ENCODE data around the gene ASB11.
"Not testable (repeated sequence)": the region's sequence is repeated elsewhere in the genome, so short reads cannot be mapped to it uniquely, and the experiment has no call there.

The ASB11 gene

DNA sequence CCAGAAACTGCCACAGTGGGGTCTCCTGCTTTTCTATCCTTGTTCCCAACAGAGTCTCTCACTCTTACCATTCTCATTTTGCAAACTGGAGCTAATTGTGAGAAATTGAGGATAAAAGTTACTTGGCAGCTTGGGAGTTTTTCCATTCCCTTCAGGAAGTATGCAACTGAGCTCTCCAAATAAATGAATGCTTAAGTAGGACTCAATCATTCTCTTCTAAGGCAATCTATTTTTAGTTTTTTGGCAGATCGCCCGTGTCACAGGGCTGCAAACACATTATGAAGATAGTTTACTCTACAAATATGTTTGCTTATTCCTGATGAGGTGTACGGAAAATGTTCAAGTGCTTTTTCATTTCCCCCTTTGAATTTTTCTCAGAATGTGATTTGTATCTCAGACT, 5.3 kb downstream of the ASB11 start:
- H3K36me3 ChIP-seq (ENCODE audit: insufficient read depth, insufficient read length, low read length) = no peaks in the 10 kb centered on the region
- no peak overlapping the region for H3K4me3 ChIP-seq (ENCODE audit: insufficient read length, low read depth)
- H3K9me3 ChIP-seq (ENCODE audit: insufficient read depth, low read length) = no peaks in the 10 kb centered on the region
- H3K27me3 ChIP-seq (ENCODE audit: insufficient read depth, insufficient read length) = no peaks in the 10 kb centered on the region
- no peak overlapping the region for H3K9ac ChIP-seq (ENCODE audit: insufficient read length, low read depth)
- H3K4me1 ChIP-seq (ENCODE audit: insufficient read depth, insufficient read length) = no peaks in the 10 kb centered on the region
- DNase-seq (ENCODE audit: low read depth, low spot score) = no peak
- TF ChIP-seq ZNF274 (IDR thresholded peaks at IDR 0.05; ENCODE audit: low read depth, low read length) (no peak), YY1 (IDR thresholded peaks at IDR 0.05; ENCODE audit: insufficient read depth, insufficient read length) (no peak), SUZ12 (IDR thresholded peaks at IDR 0.05; ENCODE audit: extremely low read depth, insufficient read depth, insufficient read length) (no peak)

DNA sequence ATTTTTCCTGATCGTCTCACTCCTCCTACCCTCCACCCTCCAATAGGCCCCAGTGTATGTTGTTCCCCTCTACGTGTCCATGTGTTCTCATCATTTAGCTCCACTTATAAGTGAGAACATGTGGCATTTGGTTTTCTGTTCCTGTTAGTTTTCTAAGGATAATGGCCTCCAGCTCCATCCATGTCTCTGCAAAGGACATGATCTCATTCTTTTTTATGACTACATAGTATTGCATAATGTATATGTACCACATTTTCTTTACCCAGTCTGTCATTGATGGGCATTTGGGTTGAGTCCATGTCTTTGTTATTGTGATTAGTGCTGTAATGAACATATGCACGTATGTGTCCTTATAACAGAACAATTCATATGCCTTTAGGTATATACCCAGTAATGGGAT, 9.5 kb downstream of the ASB11 start:
- H3K4me3 ChIP-seq (ENCODE audit: insufficient read length, low read depth); DNase-seq (ENCODE audit: low read depth, low spot score); H3K36me3 ChIP-seq (ENCODE audit: insufficient read depth, insufficient read length, low read length); H3K9ac ChIP-seq (ENCODE audit: insufficient read length, low read depth); H3K27me3 ChIP-seq (ENCODE audit: insufficient read depth, insufficient read length); H3K9me3 ChIP-seq (ENCODE audit: insufficient read depth, low read length); H3K4me1 ChIP-seq (ENCODE audit: insufficient read depth, insufficient read length): not testable (repeated sequence)

DNA sequence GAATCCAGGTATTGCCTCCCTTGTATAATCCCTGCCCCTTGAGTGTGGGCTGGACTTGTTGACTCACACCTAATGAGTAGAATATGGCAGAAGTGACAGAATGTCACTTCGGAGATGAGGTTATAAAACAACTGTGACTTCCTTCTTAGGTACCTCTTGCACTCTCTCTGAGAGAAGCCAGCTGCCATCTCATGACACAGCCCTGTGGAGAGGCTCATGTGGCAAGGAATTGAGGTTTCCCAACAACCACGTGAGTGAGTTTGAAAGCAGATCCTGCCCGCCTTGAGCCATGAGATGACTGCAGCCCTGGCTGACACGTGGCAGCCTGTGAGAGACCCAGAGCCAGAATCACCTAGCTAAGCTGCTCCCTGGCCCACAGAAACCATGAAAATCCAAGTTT, 13.5 kb downstream of the ASB11 start:
- no peak for TF ChIP-seq ZNF274 (IDR thresholded peaks at IDR 0.05; ENCODE audit: low read depth, low read length)
- TF ChIP-seq SUZ12 (IDR thresholded peaks at IDR 0.05; ENCODE audit: extremely low read depth, insufficient read depth, insufficient read length) = no peak
- no peak for TF ChIP-seq YY1 (IDR thresholded peaks at IDR 0.05; ENCODE audit: insufficient read depth, insufficient read length)
- Histone ChIP-seq H3K4me3 (ENCODE audit: insufficient read length, low read depth) (no peak overlapping the region), H3K27me3 (ENCODE audit: insufficient read depth, insufficient read length) (peaks cover 5% of the 10 kb centered on the region), H3K9ac (ENCODE audit: insufficient read length, low read depth) (no peak overlapping the region), H3K36me3 (ENCODE audit: insufficient read depth, insufficient read length, low read length) (no peaks in the 10 kb centered on the region), H3K9me3 (ENCODE audit: insufficient read depth, low read length) (no peaks in the 10 kb centered on the region), H3K4me1 (ENCODE audit: insufficient read depth, insufficient read length) (no peaks in the 10 kb centered on the region)
- no peak for DNase-seq (ENCODE audit: low read depth, low spot score)

DNA sequence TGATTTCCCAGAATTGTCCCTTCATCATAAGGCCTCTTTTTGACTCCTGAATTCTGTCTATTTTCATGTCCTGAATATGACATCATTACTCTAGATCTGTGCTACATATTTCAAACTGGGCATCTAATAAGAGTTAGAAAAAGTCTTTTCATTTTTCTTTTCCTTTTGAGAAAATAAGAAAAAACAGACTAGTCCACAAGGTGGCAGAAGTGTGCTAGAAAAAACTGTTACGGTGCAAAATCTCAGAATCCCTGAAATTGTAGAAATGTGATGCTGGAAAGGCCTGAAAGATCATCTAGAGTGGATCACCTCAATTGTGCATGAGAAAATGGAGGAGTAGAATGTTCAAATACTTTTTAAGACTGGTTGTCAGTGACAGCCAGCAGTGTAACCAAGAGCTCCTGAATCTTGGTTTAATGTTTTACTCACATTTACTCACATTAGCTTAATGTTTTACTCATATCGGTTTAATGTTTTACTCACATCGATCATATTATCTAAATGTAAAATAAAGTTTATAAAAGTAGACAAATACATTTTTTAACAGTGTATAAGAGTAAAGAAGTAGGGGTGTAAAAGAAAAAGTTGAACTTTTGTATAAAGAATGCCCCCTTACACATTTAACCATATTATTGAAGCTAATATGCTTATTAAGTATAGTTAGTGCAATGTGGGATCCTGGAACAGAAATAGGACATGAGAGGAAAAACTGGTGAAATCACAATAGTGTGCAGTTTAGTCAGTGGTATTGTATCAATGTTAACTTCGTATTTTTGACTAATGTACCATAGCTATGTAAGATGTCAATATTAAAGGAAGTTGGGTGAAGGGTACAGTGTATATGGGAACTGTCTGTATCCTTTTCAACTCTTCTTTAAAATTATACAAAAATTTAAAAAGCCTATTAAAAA, 15.2 kb downstream of the ASB11 start:
- DNase-seq (ENCODE audit: low read depth, low spot score) = no peak
- H3K4me3 ChIP-seq (ENCODE audit: insufficient read length, low read depth) = no peak overlapping the region
- H3K9ac ChIP-seq (ENCODE audit: insufficient read length, low read depth) = no peak overlapping the region
- no peaks in the 10 kb centered on the region for H3K4me1 ChIP-seq (ENCODE audit: insufficient read depth, insufficient read length)
- peaks cover 5% of the 10 kb centered on the region for H3K27me3 ChIP-seq (ENCODE audit: insufficient read depth, insufficient read length)
- no peaks in the 10 kb centered on the region for H3K9me3 ChIP-seq (ENCODE audit: insufficient read depth, low read length)
- TF ChIP-seq YY1 (IDR thresholded peaks at IDR 0.05; ENCODE audit: insufficient read depth, insufficient read length) = no peak
- TF ChIP-seq SUZ12 (IDR thresholded peaks at IDR 0.05; ENCODE audit: extremely low read depth, insufficient read depth, insufficient read length) = no peak
- TF ChIP-seq ZNF274 (IDR thresholded peaks at IDR 0.05; ENCODE audit: low read depth, low read length) = no peak
- H3K36me3 ChIP-seq (ENCODE audit: insufficient read depth, insufficient read length, low read length) = no peaks in the 10 kb centered on the region

DNA sequence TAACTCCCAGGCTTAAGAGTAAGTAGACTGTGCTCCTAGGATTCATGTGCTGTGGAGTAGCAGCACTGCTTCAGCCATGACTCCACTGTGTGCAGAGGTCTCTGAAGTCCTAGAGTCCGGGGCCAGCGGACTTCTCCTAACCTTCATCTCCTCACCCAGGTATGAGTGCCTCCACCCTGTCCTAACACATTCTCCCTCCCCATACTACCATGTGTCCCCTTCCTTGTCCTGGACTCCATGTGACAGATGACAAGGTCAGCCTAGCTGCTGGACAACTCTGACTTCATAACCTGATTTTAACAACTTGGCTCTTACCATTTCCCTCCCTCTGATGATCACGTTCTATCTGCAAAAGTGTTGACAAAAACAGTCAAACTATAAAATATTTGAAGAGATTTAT, 16.7 kb downstream of the ASB11 start:
- H3K4me3 ChIP-seq (ENCODE audit: insufficient read length, low read depth) = no peak overlapping the region

DNA sequence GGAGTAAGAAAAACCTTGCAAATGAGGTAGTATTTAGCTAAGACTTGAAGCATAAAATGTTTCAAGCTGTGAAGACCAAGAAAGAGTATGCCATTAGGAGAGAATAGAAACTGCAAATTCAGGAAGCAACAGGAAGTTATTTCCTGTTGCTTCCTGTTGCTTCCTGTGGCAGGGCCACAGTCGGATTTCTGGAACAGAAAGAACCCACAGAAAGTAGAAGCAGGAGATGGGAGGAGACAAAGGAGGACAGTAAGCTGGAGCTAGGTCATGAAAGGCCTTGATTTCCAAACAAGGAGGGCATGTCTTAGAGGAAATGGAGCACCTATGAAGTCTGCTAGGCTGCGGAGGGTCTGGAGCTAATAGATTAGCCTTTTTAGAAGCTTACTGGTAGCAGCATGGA, 17.2 kb downstream of the ASB11 start:
- H3K9me3 ChIP-seq (ENCODE audit: insufficient read depth, low read length) = no peaks in the 10 kb centered on the region
- H3K9ac ChIP-seq (ENCODE audit: insufficient read length, low read depth) = no peak overlapping the region
- no peak for DNase-seq (ENCODE audit: low read depth, low spot score)
- H3K36me3 ChIP-seq (ENCODE audit: insufficient read depth, insufficient read length, low read length) = no peaks in the 10 kb centered on the region
- TF ChIP-seq YY1 (IDR thresholded peaks at IDR 0.05; ENCODE audit: insufficient read depth, insufficient read length) = no peak
- TF ChIP-seq ZNF274 (IDR thresholded peaks at IDR 0.05; ENCODE audit: low read depth, low read length) = no peak
- no peak for TF ChIP-seq SUZ12 (IDR thresholded peaks at IDR 0.05; ENCODE audit: extremely low read depth, insufficient read depth, insufficient read length)
- no peak overlapping the region for H3K4me3 ChIP-seq (ENCODE audit: insufficient read length, low read depth)
- H3K4me1 ChIP-seq (ENCODE audit: insufficient read depth, insufficient read length) = no peaks in the 10 kb centered on the region
- H3K27me3 ChIP-seq (ENCODE audit: insufficient read depth, insufficient read length) = peaks cover 5% of the 10 kb centered on the region

More for the DNA sequence above, 16.7 kb downstream of the ASB11 start:
- no peak for DNase-seq (ENCODE audit: low read depth, low spot score)
- Histone ChIP-seq H3K27me3 (ENCODE audit: insufficient read depth, insufficient read length) (peaks cover 5% of the 10 kb centered on the region), H3K36me3 (ENCODE audit: insufficient read depth, insufficient read length, low read length) (no peaks in the 10 kb centered on the region), H3K4me1 (ENCODE audit: insufficient read depth, insufficient read length) (no peaks in the 10 kb centered on the region), H3K9me3 (ENCODE audit: insufficient read depth, low read length) (no peaks in the 10 kb centered on the region), H3K9ac (ENCODE audit: insufficient read length, low read depth) (no peak overlapping the region)
- no peak for TF ChIP-seq ZNF274 (IDR thresholded peaks at IDR 0.05; ENCODE audit: low read depth, low read length)

DNA sequence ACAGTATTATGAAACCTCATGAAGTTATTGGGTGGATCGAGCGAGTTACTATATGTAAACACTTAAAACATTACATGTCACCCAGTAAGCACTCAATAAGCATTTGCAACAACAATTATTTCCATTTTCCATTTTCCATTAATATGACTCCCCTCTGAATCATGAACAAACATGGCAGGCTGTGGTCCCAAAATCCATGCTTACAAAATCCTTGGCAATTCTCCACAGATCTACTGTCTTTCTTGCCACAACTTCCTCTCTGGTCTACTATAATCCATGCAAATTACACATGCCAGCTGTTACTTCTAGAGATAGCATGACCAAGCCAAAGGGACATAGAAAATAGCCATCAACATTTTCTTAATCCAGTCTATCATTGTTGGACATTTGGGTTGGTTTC, 22.0 kb downstream of the ASB11 start:
- no peaks in the 10 kb centered on the region for H3K9me3 ChIP-seq (ENCODE audit: insufficient read depth, low read length)
- no peak for TF ChIP-seq YY1 (IDR thresholded peaks at IDR 0.05; ENCODE audit: insufficient read depth, insufficient read length)
- no peak for TF ChIP-seq ZNF274 (IDR thresholded peaks at IDR 0.05; ENCODE audit: low read depth, low read length)
- no peak for TF ChIP-seq SUZ12 (IDR thresholded peaks at IDR 0.05; ENCODE audit: extremely low read depth, insufficient read depth, insufficient read length)
- H3K4me1 ChIP-seq (ENCODE audit: insufficient read depth, insufficient read length) = no peaks in the 10 kb centered on the region
- DNase-seq (ENCODE audit: low read depth, low spot score) = no peak
- H3K27me3 ChIP-seq (ENCODE audit: insufficient read depth, insufficient read length) = no peaks in the 10 kb centered on the region
- H3K36me3 ChIP-seq (ENCODE audit: insufficient read depth, insufficient read length, low read length) = no peaks in the 10 kb centered on the region
- H3K4me3 ChIP-seq (ENCODE audit: insufficient read length, low read depth) = no peak overlapping the region
- H3K9ac ChIP-seq (ENCODE audit: insufficient read length, low read depth) = no peak overlapping the region

Measured in NT2/D1 (cell line).